GM13976 (cell line): ENCODE measurements around the gene DDX4.
A peak's percentile ranks its signal among the peaks of the same experiment; 100 is the strongest.

Source experiments
- DNase-seq: peaks from one replicate; pipeline ENCODE4 v3.0.0; 2012; ENCODE audit warnings: low spot score
- CTCF ChIP-seq: IDR thresholded peaks from 2 replicates; pipeline ENCODE4 v1.5.1; 2012; ENCODE audit warnings: borderline replicate concordance, mild to moderate bottlenecking; ENCODE audit not compliant: insufficient read depth; ENCODE audit errors: extremely low read depth, missing control alignments, control extremely low read depth
- in situ Hi-C: fragments of 300-500 bp; cut with MboI; formaldehyde crosslinking; loops from one replicate; pipeline ENCODE4 v1.12.0; 2022; ENCODE audit warnings: low sequenced_read_pairs, mixed read lengths, inconsistent platforms; ENCODE audit not compliant: unreplicated experiment

The DDX4 gene

GRCh38 chr5:55817030-55817429 lies 79.2 kb downstream of the DDX4 start:
- in situ Hi-C loops: no loop called here
- DNase-seq: no peak
- no peak for TF ChIP-seq CTCF

GRCh38 chr5:55820488-55820887 lies 82.6 kb downstream of the DDX4 start:
- no peak for TF ChIP-seq CTCF
- no peak for DNase-seq
- in situ Hi-C loops: no loop called here

- in situ Hi-C loops: no loop called here
- TF ChIP-seq CTCF: no peak
- DNase-seq: peak; percentile 21
Measured at GRCh38 chr5:55821731-55822512, 84.1 kb downstream of the DDX4 start.

- no peak for TF ChIP-seq CTCF
- DNase-seq: no peak
- in situ Hi-C loops: no loop called here
Measured at GRCh38 chr5:55823151-55823796, 85.4 kb downstream of the DDX4 start.

GRCh38 chr5:55829956-55830355 lies 92.1 kb downstream of the DDX4 start:
- TF ChIP-seq CTCF: no peak
- in situ Hi-C loops: no loop called here
- DNase-seq: no peak

GRCh38 chr5:55832446-55832845 lies 94.6 kb downstream of the DDX4 start:
- no peak for DNase-seq
- in situ Hi-C loops: no loop called here
- TF ChIP-seq CTCF: no peak
